ENCODE results near the gene STXBP5. TPM values are rescaled to one million over a fixed set of nuclear protein-coding genes. Genes with fewer than 3 reads are reported as not detected.

STXBP5 gene
- total RNA-seq, 3 donors from 2014 or later (not counting 1 experiment from before 2014, with no cell fraction given): 22.9 to 43.9 (median 35.9) TPM

DNA sequence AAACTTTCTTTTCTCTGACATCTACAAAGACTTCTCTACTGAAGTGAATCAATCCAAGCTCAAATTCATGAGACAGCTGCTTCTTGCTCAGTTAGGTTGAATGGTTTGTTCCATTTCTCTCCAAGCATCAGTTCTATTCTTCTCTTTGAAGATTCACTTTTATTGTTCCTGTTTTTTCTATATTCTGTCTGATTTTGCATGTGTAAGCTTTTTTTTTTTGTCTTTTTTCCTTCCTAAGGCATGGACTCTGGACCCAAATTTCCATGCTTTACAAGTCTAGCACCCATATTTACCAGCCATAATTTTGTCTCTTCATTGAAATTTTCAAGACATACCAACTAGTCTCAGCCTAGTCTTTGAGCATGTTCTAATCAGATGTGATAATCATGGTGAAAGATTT, 25.9 kb upstream of the STXBP5 start:
- ATAC-seq: no peak
- Histone ChIP-seq H3K36me3 (ENCODE audit: control insufficient read depth, insufficient read depth, low read length) (no peaks in the 10 kb centered on the region), H3K4me3 (ENCODE audit: low read length) (no peak overlapping the region), H3K9me3 (ENCODE audit: control insufficient read depth, insufficient read depth, low read length) (no peaks in the 10 kb centered on the region), H3K4me1 (ENCODE audit: control insufficient read depth, insufficient read depth, low read length) (no peaks in the 10 kb centered on the region), H3K27ac (ENCODE audit: low read length) (no peak overlapping the region), H3K27me3 (ENCODE audit: control insufficient read depth, insufficient read depth, low read length) (no peaks in the 10 kb centered on the region)
- no peak overlapping the region for H3K27ac Mint-ChIP-seq
- no peak overlapping the region for H3K4me3 Mint-ChIP-seq
- TF ChIP-seq, protein P1, sequence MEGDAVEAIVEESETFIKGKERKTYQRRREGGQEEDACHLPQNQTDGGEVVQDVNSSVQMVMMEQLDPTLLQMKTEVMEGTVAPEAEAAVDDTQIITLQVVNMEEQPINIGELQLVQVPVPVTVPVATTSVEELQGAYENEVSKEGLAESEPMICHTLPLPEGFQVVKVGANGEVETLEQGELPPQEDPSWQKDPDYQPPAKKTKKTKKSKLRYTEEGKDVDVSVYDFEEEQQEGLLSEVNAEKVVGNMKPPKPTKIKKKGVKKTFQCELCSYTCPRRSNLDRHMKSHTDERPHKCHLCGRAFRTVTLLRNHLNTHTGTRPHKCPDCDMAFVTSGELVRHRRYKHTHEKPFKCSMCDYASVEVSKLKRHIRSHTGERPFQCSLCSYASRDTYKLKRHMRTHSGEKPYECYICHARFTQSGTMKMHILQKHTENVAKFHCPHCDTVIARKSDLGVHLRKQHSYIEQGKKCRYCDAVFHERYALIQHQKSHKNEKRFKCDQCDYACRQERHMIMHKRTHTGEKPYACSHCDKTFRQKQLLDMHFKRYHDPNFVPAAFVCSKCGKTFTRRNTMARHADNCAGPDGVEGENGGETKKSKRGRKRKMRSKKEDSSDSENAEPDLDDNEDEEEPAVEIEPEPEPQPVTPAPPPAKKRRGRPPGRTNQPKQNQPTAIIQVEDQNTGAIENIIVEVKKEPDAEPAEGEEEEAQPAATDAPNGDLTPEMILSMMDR (IDR thresholded peaks at IDR 0.05): no peak
- intact Hi-C loops (cut with micrococcal nuclease): no loop called here
- no peak for DNase-seq
- H3K27me3 Mint-ChIP-seq (ENCODE audit: low read depth in 2 of 2): peaks cover 0 to 18% of the 10 kb centered on the region in 2 donors
- H3K36me3 Mint-ChIP-seq: no peaks in the 10 kb centered on the region
- no peaks in the 10 kb centered on the region for H3K4me1 Mint-ChIP-seq
- no peaks in the 10 kb centered on the region for H3K9me3 Mint-ChIP-seq

DNA sequence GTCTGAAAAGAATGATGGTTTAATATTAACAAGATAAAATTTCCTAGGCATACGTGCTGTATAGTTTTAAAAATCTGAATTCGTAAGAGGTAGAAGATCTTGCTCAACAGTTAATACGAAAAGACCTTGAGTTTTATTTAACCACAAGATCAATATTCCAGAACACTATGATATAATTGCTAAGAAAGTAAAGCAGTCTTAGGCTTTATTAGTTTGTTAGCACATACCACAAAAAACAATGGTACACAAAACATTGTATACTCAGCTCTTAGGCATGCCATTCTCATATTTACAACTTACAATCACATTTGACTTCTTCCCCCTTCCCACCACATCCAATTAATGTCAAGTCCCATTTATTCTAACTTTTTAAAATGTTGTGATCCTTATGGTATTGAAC, 24.4 kb upstream of the STXBP5 start:
- intact Hi-C loops (cut with micrococcal nuclease): no loop called here
- Mint-ChIP-seq H3K27ac (no peak overlapping the region), H3K27me3 (ENCODE audit: low read depth in 2 of 2) (peaks cover 0 to 18% of the 10 kb centered on the region in 2 donors), H3K9me3 (no peaks in the 10 kb centered on the region), H3K36me3 (no peaks in the 10 kb centered on the region), H3K4me3 (no peak overlapping the region), H3K4me1 (no peaks in the 10 kb centered on the region)
- Histone ChIP-seq H3K4me3 (ENCODE audit: low read length) (no peak overlapping the region), H3K4me1 (ENCODE audit: control insufficient read depth, insufficient read depth, low read length) (no peaks in the 10 kb centered on the region), H3K36me3 (ENCODE audit: control insufficient read depth, insufficient read depth, low read length) (no peaks in the 10 kb centered on the region), H3K9me3 (ENCODE audit: control insufficient read depth, insufficient read depth, low read length) (no peaks in the 10 kb centered on the region), H3K27ac (ENCODE audit: low read length) (no peak overlapping the region), H3K27me3 (ENCODE audit: control insufficient read depth, insufficient read depth, low read length) (no peaks in the 10 kb centered on the region)
- ATAC-seq (no peak), DNase-seq (no peak)
- TF ChIP-seq, protein P1 (IDR thresholded peaks at IDR 0.05): no peak
- no CpG with 5 or more reads among the region's 3 CpGs for WGBS (ENCODE audit: insufficient coverage)

DNA sequence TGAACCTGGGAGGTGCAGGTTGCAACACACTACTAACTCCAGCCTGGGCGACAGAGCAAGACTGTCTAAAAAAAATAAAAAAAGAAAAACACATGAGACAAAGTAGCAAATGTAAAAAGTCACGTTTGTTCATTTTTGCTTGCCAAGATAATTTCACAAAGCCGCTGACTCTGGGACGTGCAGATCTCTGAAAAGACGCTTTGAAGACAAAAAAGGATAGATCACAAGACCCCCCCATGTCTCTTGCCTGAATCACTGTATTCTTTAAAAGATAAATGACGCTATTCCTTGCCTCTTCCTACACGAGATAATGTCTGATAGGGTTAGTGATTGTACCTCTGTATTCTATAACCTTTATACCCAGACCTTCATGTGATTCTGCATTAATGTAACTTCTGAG, 23.3 kb upstream of the STXBP5 start:
- TF ChIP-seq, protein P1 (IDR thresholded peaks at IDR 0.05): no peak
- H3K36me3 ChIP-seq (ENCODE audit: control insufficient read depth, insufficient read depth, low read length): no peaks in the 10 kb centered on the region
- no peaks in the 10 kb centered on the region for H3K27me3 ChIP-seq (ENCODE audit: control insufficient read depth, insufficient read depth, low read length)
- H3K27ac ChIP-seq (ENCODE audit: low read length): no peak overlapping the region
- no peak overlapping the region for H3K4me3 ChIP-seq (ENCODE audit: low read length)
- intact Hi-C loops (cut with micrococcal nuclease): no loop called here
- Mint-ChIP-seq H3K27ac (no peak overlapping the region), H3K4me1 (no peaks in the 10 kb centered on the region), H3K27me3 (ENCODE audit: low read depth in 2 of 2) (peaks cover 0 to 24% of the 10 kb centered on the region in 2 donors), H3K9me3 (no peaks in the 10 kb centered on the region), H3K4me3 (no peak overlapping the region), H3K36me3 (no peaks in the 10 kb centered on the region)
- 83% methylated on average over 5 of the region's 7 CpGs for WGBS (ENCODE audit: insufficient coverage)
- ATAC-seq (no peak), DNase-seq (no peak)
- no peaks in the 10 kb centered on the region for H3K9me3 ChIP-seq (ENCODE audit: control insufficient read depth, insufficient read depth, low read length)
- H3K4me1 ChIP-seq (ENCODE audit: control insufficient read depth, insufficient read depth, low read length): no peaks in the 10 kb centered on the region

DNA sequence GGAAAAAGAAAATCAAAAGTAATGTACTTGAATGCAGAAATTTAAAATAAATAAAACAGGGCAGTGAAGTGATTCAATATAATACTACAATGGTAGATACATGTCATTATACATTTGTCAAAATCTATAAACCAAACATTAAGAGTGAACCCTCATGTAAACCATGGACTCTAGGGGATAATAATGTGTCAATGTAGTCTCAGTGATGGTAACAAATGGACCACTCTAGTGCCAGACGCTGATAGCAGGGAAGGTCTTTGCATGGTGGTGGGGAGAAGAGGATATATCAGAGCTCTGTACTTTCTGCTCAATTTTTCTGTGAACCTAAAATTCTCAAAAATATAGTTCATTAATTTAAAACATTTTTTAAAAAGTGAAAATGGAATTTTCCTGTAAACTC, 19.8 kb upstream of the STXBP5 start:
- ATAC-seq: no peak
- Mint-ChIP-seq H3K27ac (no peak overlapping the region), H3K9me3 (no peaks in the 10 kb centered on the region), H3K4me1 (no peaks in the 10 kb centered on the region), H3K4me3 (no peak overlapping the region), H3K27me3 (ENCODE audit: low read depth in 2 of 2) (peaks cover 0 to 19% of the 10 kb centered on the region in 2 donors), H3K36me3 (no peaks in the 10 kb centered on the region)
- H3K27ac ChIP-seq (ENCODE audit: low read length): no peak overlapping the region
- H3K9me3 ChIP-seq (ENCODE audit: control insufficient read depth, insufficient read depth, low read length): no peaks in the 10 kb centered on the region
- DNase-seq: no peak
- TF ChIP-seq, protein P1 (IDR thresholded peaks at IDR 0.05): no peak
- H3K4me1 ChIP-seq (ENCODE audit: control insufficient read depth, insufficient read depth, low read length): no peaks in the 10 kb centered on the region
- intact Hi-C loops (cut with micrococcal nuclease): no loop called here
- no peaks in the 10 kb centered on the region for H3K36me3 ChIP-seq (ENCODE audit: control insufficient read depth, insufficient read depth, low read length)
- no peaks in the 10 kb centered on the region for H3K27me3 ChIP-seq (ENCODE audit: control insufficient read depth, insufficient read depth, low read length)
- WGBS (ENCODE audit: insufficient coverage): 80% methylated on average over 1 of the region's 1 CpG
- H3K4me3 ChIP-seq (ENCODE audit: low read length): no peak overlapping the region
